Hepatocyte (in vitro differentiated cells): Measurements from ENCODE around the gene PPP2R5B.

ENCODE experiments used
- EZH2 ChIP-seq: fragments of 200-600 bp; sonication (generic); IDR thresholded peaks from 2 replicates; pipeline ENCODE4 v1.6.1; 2016; ENCODE audit warnings: antibody characterized with exemption, mild to moderate bottlenecking, borderline replicate concordance
- EZH2phosphoT487 ChIP-seq: fragments of 200-600 bp; sonication (generic); IDR thresholded peaks from one replicate; pipeline ENCODE4 v1.6.1; 2018; ENCODE audit warnings: antibody characterized with exemption, mild to moderate bottlenecking, low read depth, moderate library complexity; ENCODE audit not compliant: unreplicated experiment, severe bottlenecking
- TF ChIP-seq, protein P1 (sequence below): fragments of 200-600 bp; sonication (generic); IDR thresholded peaks from 2 replicates; pipeline ENCODE4 v1.5.1; 2016; ENCODE audit warnings: antibody characterized with exemption, mild to moderate bottlenecking; ENCODE audit not compliant: poor library complexity

DNA sequence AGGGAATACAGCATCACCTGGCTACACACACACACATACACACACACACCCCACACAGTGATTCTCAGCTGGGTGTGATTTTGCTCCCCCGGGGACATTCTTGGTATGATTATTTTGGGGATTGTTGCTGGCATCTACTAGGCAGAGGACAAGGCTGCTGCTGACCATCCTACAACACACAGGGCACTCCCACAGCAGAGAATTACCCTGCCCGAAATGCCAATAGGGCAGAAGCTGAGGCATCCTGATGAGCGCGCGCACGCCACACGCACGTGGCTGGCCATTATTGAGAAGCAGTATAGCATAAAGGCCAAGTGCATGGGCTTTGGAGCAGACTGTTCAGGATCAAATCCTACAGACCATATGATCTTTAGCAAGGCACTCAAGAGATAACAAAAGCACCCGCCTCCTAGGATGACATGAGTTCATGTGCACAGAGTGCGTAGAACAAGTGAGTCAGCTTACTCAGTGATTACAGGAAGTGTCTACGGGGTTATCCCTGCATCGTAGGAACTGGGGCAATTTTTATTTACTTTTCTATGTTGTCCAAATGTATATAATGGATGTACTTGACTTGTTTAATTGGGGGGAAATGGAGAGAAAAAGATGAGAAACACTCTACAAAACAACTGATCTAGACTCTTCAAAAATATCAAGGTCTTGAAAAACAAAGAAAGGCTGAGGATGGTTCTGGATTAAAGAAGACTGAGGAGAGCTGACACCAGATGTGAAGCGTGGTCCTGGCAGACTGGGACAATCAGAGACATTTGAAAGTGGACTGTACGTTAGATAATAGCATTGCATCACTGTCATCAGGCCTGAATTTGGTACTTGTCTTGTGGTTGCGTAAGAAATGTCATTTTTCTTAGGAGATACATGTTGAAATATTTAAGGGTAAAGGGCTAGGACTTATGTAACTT lies 38.9 kb upstream of the PPP2R5B start:
- TF ChIP-seq EZH2phosphoT487 (no peak), EZH2 (no peak)
- TF ChIP-seq, protein P1, sequence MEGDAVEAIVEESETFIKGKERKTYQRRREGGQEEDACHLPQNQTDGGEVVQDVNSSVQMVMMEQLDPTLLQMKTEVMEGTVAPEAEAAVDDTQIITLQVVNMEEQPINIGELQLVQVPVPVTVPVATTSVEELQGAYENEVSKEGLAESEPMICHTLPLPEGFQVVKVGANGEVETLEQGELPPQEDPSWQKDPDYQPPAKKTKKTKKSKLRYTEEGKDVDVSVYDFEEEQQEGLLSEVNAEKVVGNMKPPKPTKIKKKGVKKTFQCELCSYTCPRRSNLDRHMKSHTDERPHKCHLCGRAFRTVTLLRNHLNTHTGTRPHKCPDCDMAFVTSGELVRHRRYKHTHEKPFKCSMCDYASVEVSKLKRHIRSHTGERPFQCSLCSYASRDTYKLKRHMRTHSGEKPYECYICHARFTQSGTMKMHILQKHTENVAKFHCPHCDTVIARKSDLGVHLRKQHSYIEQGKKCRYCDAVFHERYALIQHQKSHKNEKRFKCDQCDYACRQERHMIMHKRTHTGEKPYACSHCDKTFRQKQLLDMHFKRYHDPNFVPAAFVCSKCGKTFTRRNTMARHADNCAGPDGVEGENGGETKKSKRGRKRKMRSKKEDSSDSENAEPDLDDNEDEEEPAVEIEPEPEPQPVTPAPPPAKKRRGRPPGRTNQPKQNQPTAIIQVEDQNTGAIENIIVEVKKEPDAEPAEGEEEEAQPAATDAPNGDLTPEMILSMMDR = no peak
